Astrocyte of the spinal cord (primary cell): Measurements from ENCODE around the gene CTSW.

ENCODE experiments used
- DNase-seq: peaks from one replicate; pipeline ENCODE4 v3.0.0; 2011; ENCODE audit warnings: low read depth, low spot score
- H3K4me3 ChIP-seq: 2 replicates; pipeline ENCODE4 v1.5.1; 2011; ENCODE audit warnings: low read depth, mild to moderate bottlenecking, low read length, moderate library complexity
- CTCF ChIP-seq: IDR thresholded peaks from 2 replicates; pipeline ENCODE4 v1.5.1; 2012; ENCODE audit warnings: low read depth, mild to moderate bottlenecking, low read length, inconsistent platforms
- in situ Hi-C: cut with HindIII; loops from 2 replicates; pipeline ENCODE4 v1.10.0; 2017; ENCODE audit warnings: low sequenced_read_pairs

The CTSW gene

GRCh38 chr11:65917077-65917433 is 37.4 kb downstream of the CTSW start:
- H3K4me3 ChIP-seq: no peak overlapping the region
- DNase-seq: no peak
- no peak for TF ChIP-seq CTCF
- in situ Hi-C loops: no loop called here

GRCh38 chr11:65917434-65918210 is 38.0 kb downstream of the CTSW start:
- DNase-seq: no peak
- no peak for TF ChIP-seq CTCF
- peak overlapping the region; percentile 93 for H3K4me3 ChIP-seq
- in situ Hi-C loops: no loop called here

- in situ Hi-C loops: no loop called here
- H3K4me3 ChIP-seq: peak within 1 kb of the TSS; percentile 93
- no peak for DNase-seq
- TF ChIP-seq CTCF: no peak
Measured at GRCh38 chr11:65918211-65919140, 38.8 kb downstream of the CTSW start, which contains the start of gene C11orf68. TSS of gene C11orf68 (minus strand) at chr11:65919062. CDS start at chr11:65919031, 31 bp downstream.

- DNase-seq: peak; percentile 99
- H3K4me3 ChIP-seq: peak within 1 kb of the TSS; percentile 93
- in situ Hi-C loops: no loop called here
- TF ChIP-seq CTCF: no peak
Measured at GRCh38 chr11:65919141-65919572, 39.5 kb downstream of the CTSW start, which contains the start of gene DRAP1. TSS of gene DRAP1 (plus strand) at chr11:65919426. CDS start at chr11:65919502, 76 bp downstream.

GRCh38 chr11:65919573-65920371 is 40.1 kb downstream of the CTSW start:
- in situ Hi-C loops: no loop called here
- DNase-seq: no peak
- H3K4me3 ChIP-seq: peak overlapping the region; percentile 78
- TF ChIP-seq CTCF: no peak

GRCh38 chr11:65920372-65920802 is 40.8 kb downstream of the CTSW start:
- no peak for DNase-seq
- TF ChIP-seq CTCF: no peak
- in situ Hi-C loops: no loop called here
- H3K4me3 ChIP-seq: peak overlapping the region; percentile 78
